Measurements from ENCODE around the gene CUEDC1. TPM values are rescaled to one million over a fixed set of nuclear protein-coding genes. Genes with fewer than 3 reads are reported as not detected.

Gene CUEDC1
- total RNA-seq, 2 experiments from 2014 or later: 0.47 TPM; not detected in 1

- ChIA-PET POLR2A (no interaction called here), CTCF (interaction anchor here (2.3 kb wide), 1 partner anchor 9 kb away, joined by 6 read pairs; no protein-coding TSS in a partner anchor)
- H3K27ac Mint-ChIP-seq: no peak overlapping the region
Measured at GRCh38 chr17:57900991-57901743, 54.0 kb downstream of the CUEDC1 start.

GRCh38 chr17:57899822-57900221, 55.4 kb downstream of the CUEDC1 start:
- no peak for DNase-seq
- Mint-ChIP-seq H3K27ac (peak overlapping the region; percentile 75), H3K4me3 (no peak overlapping the region), H3K36me3 (ENCODE audit: low read depth) (no peaks in the 10 kb centered on the region), H3K4me1 (peaks cover 38% of the 10 kb centered on the region), H3K9me3 (no peaks in the 10 kb centered on the region), H3K27me3 (no peaks in the 10 kb centered on the region)
- POLR2A ChIA-PET: no interaction called here
- CTCF ChIA-PET: interaction anchor here (1.1 kb wide), 2 partner anchors 12 to 100 kb away, joined by 3 read pairs; no protein-coding TSS in a partner anchor

More at GRCh38 chr17:57900991-57901743, 54.0 kb downstream of the CUEDC1 start:
- peaks cover 50% of the 10 kb centered on the region for H3K4me1 Mint-ChIP-seq
- no peak overlapping the region for H3K4me3 Mint-ChIP-seq
- no peaks in the 10 kb centered on the region for H3K27me3 Mint-ChIP-seq
- H3K9me3 Mint-ChIP-seq: no peaks in the 10 kb centered on the region
- no peaks in the 10 kb centered on the region for H3K36me3 Mint-ChIP-seq (ENCODE audit: low read depth)
- DNase-seq: no peak

GRCh38 chr17:57899391-57899790, 55.8 kb downstream of the CUEDC1 start:
- Mint-ChIP-seq H3K27ac (peak overlapping the region; percentile 75), H3K36me3 (ENCODE audit: low read depth) (no peaks in the 10 kb centered on the region), H3K27me3 (no peaks in the 10 kb centered on the region), H3K9me3 (no peaks in the 10 kb centered on the region), H3K4me3 (no peak overlapping the region), H3K4me1 (peaks cover 38% of the 10 kb centered on the region)
- ChIA-PET POLR2A (no interaction called here), CTCF (interaction anchor here (1.0 to 1.1 kb wide), 3 partner anchors 11 to 100 kb away, joined by 3 read pairs; no protein-coding TSS in a partner anchor)
- no peak for DNase-seq

GRCh38 chr17:57898487-57899311, 56.5 kb downstream of the CUEDC1 start:
- H3K4me1 Mint-ChIP-seq: peaks cover 32% of the 10 kb centered on the region
- no peak for DNase-seq
- no peaks in the 10 kb centered on the region for H3K36me3 Mint-ChIP-seq (ENCODE audit: low read depth)
- no peaks in the 10 kb centered on the region for H3K27me3 Mint-ChIP-seq
- CTCF ChIA-PET: interaction anchor here (1.0 to 1.5 kb wide), 3 partner anchors 16 to 101 kb away, joined by 3 to 4 read pairs (median 3); no protein-coding TSS in a partner anchor
- H3K9me3 Mint-ChIP-seq: no peaks in the 10 kb centered on the region
- no peak overlapping the region for H3K4me3 Mint-ChIP-seq
- H3K27ac Mint-ChIP-seq: peak overlapping the region; percentile 31
- POLR2A ChIA-PET: no interaction called here

GRCh38 chr17:57895382-57896060, 59.7 kb downstream of the CUEDC1 start:
- ChIA-PET POLR2A (no interaction called here), CTCF (interaction anchor here (0.6 to 1.0 kb wide), 3 partner anchors 40 to 714 kb away, joined by 3 to 4 read pairs (median 3); no protein-coding TSS in a partner anchor)
- Mint-ChIP-seq H3K27me3 (peaks cover 8% of the 10 kb centered on the region), H3K9me3 (no peaks in the 10 kb centered on the region), H3K36me3 (ENCODE audit: low read depth) (no peaks in the 10 kb centered on the region), H3K4me1 (peaks cover 20% of the 10 kb centered on the region), H3K27ac (no peak overlapping the region), H3K4me3 (no peak overlapping the region)
- no peak for DNase-seq

GRCh38 chr17:57894848-57895247, 60.4 kb downstream of the CUEDC1 start:
- Mint-ChIP-seq H3K9me3 (no peaks in the 10 kb centered on the region), H3K27me3 (peaks cover 8% of the 10 kb centered on the region), H3K27ac (no peak overlapping the region), H3K4me3 (no peak overlapping the region), H3K4me1 (peaks cover 13% of the 10 kb centered on the region), H3K36me3 (ENCODE audit: low read depth) (no peaks in the 10 kb centered on the region)
- CTCF ChIA-PET: interaction anchor here (0.6 to 1.0 kb wide), 2 partner anchors 40 to 713 kb away, joined by 3 to 4 read pairs; no protein-coding TSS in a partner anchor
- DNase-seq: no peak
- POLR2A ChIA-PET: no interaction called here

GRCh38 chr17:57892820-57893595, 62.2 kb downstream of the CUEDC1 start:
- no peak overlapping the region for H3K27ac Mint-ChIP-seq
- POLR2A ChIA-PET: no interaction called here
- no peak overlapping the region for H3K4me3 Mint-ChIP-seq
- H3K36me3 Mint-ChIP-seq (ENCODE audit: low read depth): no peaks in the 10 kb centered on the region
- H3K9me3 Mint-ChIP-seq: no peaks in the 10 kb centered on the region
- no peak for DNase-seq
- H3K27me3 Mint-ChIP-seq: peaks cover 8% of the 10 kb centered on the region
- peaks cover 7% of the 10 kb centered on the region for H3K4me1 Mint-ChIP-seq
- CTCF ChIA-PET: interaction anchor here (0.8 to 3.5 kb wide), 12 partner anchors 9 to 1004 kb away, joined by 3 to 16 read pairs (median 4); partner anchors contain the start of gene CUEDC1

GRCh38 chr17:57892146-57892819, 62.9 kb downstream of the CUEDC1 start:
- no peaks in the 10 kb centered on the region for H3K9me3 Mint-ChIP-seq
- ChIA-PET CTCF (interaction anchor here (0.8 to 3.5 kb wide), 12 partner anchors 9 to 152 kb away, joined by 3 to 16 read pairs (median 4); partner anchors contain the start of gene CUEDC1), POLR2A (no interaction called here)
- peaks cover 8% of the 10 kb centered on the region for H3K27me3 Mint-ChIP-seq
- H3K4me3 Mint-ChIP-seq: no peak overlapping the region
- H3K27ac Mint-ChIP-seq: no peak overlapping the region
- DNase-seq: peak; percentile 79
- no peaks in the 10 kb centered on the region for H3K36me3 Mint-ChIP-seq (ENCODE audit: low read depth)
- H3K4me1 Mint-ChIP-seq: peaks cover 7% of the 10 kb centered on the region

- ChIA-PET POLR2A (no interaction called here), CTCF (interaction anchor here (1.4 to 3.5 kb wide), 2 partner anchors 110 to 153 kb away, joined by 3 to 16 read pairs; no protein-coding TSS in a partner anchor)
- Mint-ChIP-seq H3K9me3 (no peaks in the 10 kb centered on the region), H3K4me3 (no peak overlapping the region), H3K27ac (no peak overlapping the region), H3K36me3 (ENCODE audit: low read depth) (no peaks in the 10 kb centered on the region), H3K4me1 (peaks cover 7% of the 10 kb centered on the region), H3K27me3 (peaks cover 9% of the 10 kb centered on the region)
- no peak for DNase-seq
Measured at GRCh38 chr17:57890857-57891232, 64.4 kb downstream of the CUEDC1 start.

- no peak overlapping the region for H3K27ac Mint-ChIP-seq
- DNase-seq: no peak
- peaks cover 9% of the 10 kb centered on the region for H3K27me3 Mint-ChIP-seq
- no peaks in the 10 kb centered on the region for H3K9me3 Mint-ChIP-seq
- peaks cover 7% of the 10 kb centered on the region for H3K4me1 Mint-ChIP-seq
- ChIA-PET POLR2A (no interaction called here), CTCF (interaction anchor here (3.5 kb wide), 1 partner anchor 110 kb away, joined by 16 read pairs; no protein-coding TSS in a partner anchor)
- H3K36me3 Mint-ChIP-seq (ENCODE audit: low read depth): no peaks in the 10 kb centered on the region
- no peak overlapping the region for H3K4me3 Mint-ChIP-seq
Measured at GRCh38 chr17:57889892-57890856, 65.0 kb downstream of the CUEDC1 start.

GRCh38 chr17:57889252-57889651, 66.0 kb downstream of the CUEDC1 start:
- no peaks in the 10 kb centered on the region for H3K9me3 Mint-ChIP-seq
- no peak overlapping the region for H3K4me3 Mint-ChIP-seq
- H3K36me3 Mint-ChIP-seq (ENCODE audit: low read depth): no peaks in the 10 kb centered on the region
- H3K27ac Mint-ChIP-seq: no peak overlapping the region
- peaks cover 7% of the 10 kb centered on the region for H3K4me1 Mint-ChIP-seq
- DNase-seq: no peak
- peaks cover 9% of the 10 kb centered on the region for H3K27me3 Mint-ChIP-seq
- ChIA-PET CTCF (no interaction called here), POLR2A (no interaction called here)
